Neural cell (in vitro differentiated cells): ENCODE measurements around the gene SAMD3. TPM values are rescaled to one million over a fixed set of nuclear protein-coding genes. Genes with fewer than 3 reads are reported as not detected.

Experiments
- H2AFZ ChIP-seq: fragments of 200-600, 300-800 bp; sonication (generic), shearing (Covaris generic); 2 replicates; pipeline ENCODE4 v1.6.0; 2014; ENCODE audit warnings: low read depth, mild to moderate bottlenecking, antibody characterized with exemption, low read length, moderate library complexity
- H3F3A ChIP-seq: fragments of 200-600 bp; shearing (Covaris generic); 2 replicates; pipeline ENCODE4 v1.6.1; 2016; ENCODE audit warnings: mild to moderate bottlenecking, moderate library complexity, mixed read lengths, antibody characterized with exemption, low read length; ENCODE audit not compliant: insufficient read depth, poor library complexity, severe bottlenecking
- H3K27ac ChIP-seq: fragments of 200-600, 300-800 bp; sonication (generic), shearing (Covaris generic); 2 replicates; pipeline ENCODE4 v1.5.1; 2014; ENCODE audit warnings: mild to moderate bottlenecking, low read length, moderate library complexity
- H3K27me3 ChIP-seq: fragments of 300-800, 200-600 bp; sonication (generic), shearing (Covaris generic); 2 replicates; pipeline ENCODE4 v1.6.0; 2014; ENCODE audit warnings: mild to moderate bottlenecking, low read depth, low read length, moderate library complexity; ENCODE audit not compliant: insufficient read depth
- H3K36me3 ChIP-seq: fragments of 300-800, 200-600 bp; sonication (generic), shearing (Covaris generic); 2 replicates; pipeline ENCODE4 v1.5.1; 2014; ENCODE audit warnings: mild to moderate bottlenecking, antibody characterized with exemption, low read length, moderate library complexity; ENCODE audit not compliant: insufficient read depth
- H3K4me2 ChIP-seq: fragments of 300-800, 200-600 bp; sonication (generic), shearing (Covaris generic); 2 replicates; pipeline ENCODE4 v1.6.0; 2014; ENCODE audit warnings: mild to moderate bottlenecking, low read length
- H3K4me3 ChIP-seq: fragments of 300-800, 200-600 bp; sonication (generic), shearing (Covaris generic); 2 replicates; pipeline ENCODE4 v1.5.1; 2014; ENCODE audit warnings: mild to moderate bottlenecking, low read length, moderate library complexity
- H3K79me2 ChIP-seq: fragments of 200-600 bp; shearing (Covaris generic); replicated peaks from 2 replicates; pipeline ENCODE4 v1.6.0; 2014; ENCODE audit warnings: mild to moderate bottlenecking, low read length, moderate library complexity; ENCODE audit not compliant: insufficient read depth
- H3K9ac ChIP-seq: fragments of 300-800, 200-600 bp; sonication (generic), shearing (Covaris generic); 2 replicates; pipeline ENCODE4 v1.6.1; 2016; ENCODE audit warnings: mild to moderate bottlenecking, low read length, mixed read lengths
- H3K9me2 ChIP-seq: fragments of 200-600 bp; shearing (Covaris generic); 2 replicates; pipeline ENCODE4 v1.6.1; 2016; ENCODE audit warnings: mild to moderate bottlenecking, low read length, mixed read lengths; ENCODE audit not compliant: insufficient read depth
- H3K9me3 ChIP-seq: fragments of 200-600, 300-800 bp; sonication (generic), shearing (Covaris generic); 2 replicates; pipeline ENCODE4 v1.6.1; 2016; ENCODE audit warnings: mild to moderate bottlenecking, mixed run types, low read length, moderate library complexity, mixed read lengths
- H4K20me1 ChIP-seq: fragments of 200-600 bp; shearing (Covaris generic); 2 replicates; pipeline ENCODE4 v1.6.1; 2016; ENCODE audit warnings: mild to moderate bottlenecking, mixed run types; ENCODE audit not compliant: insufficient read depth
- EP300 ChIP-seq: fragments of 450-650 bp; conservative IDR thresholded peaks from 2 replicates; pipeline ENCODE4 v1.6.1; 2014; ENCODE audit warnings: antibody characterized with exemption, mild to moderate bottlenecking, moderate library complexity; ENCODE audit not compliant: poor library complexity, severe bottlenecking
- EZH2 ChIP-seq: fragments of 200-600, 300-800 bp; shearing (Covaris generic), sonication (generic); IDR thresholded peaks from 2 replicates; pipeline ENCODE4 v1.6.1; 2014; ENCODE audit warnings: antibody characterized with exemption, low read length, borderline replicate concordance, mild to moderate bottlenecking; ENCODE audit not compliant: insufficient read depth, poor library complexity, severe bottlenecking
- MXI1 ChIP-seq: fragments of 450-650 bp; conservative IDR thresholded peaks from 2 replicates; pipeline ENCODE4 v1.6.1; 2014; ENCODE audit warnings: antibody characterized with exemption, mild to moderate bottlenecking; ENCODE audit not compliant: poor library complexity, severe bottlenecking
- POLR2AphosphoS5 ChIP-seq: IDR thresholded peaks from 2 replicates; pipeline ENCODE4 v1.6.1; 2012
- RAD21 ChIP-seq: fragments of 450-650 bp; conservative IDR thresholded peaks from 2 replicates; pipeline ENCODE4 v1.6.1; 2014; ENCODE audit warnings: antibody characterized with exemption, mild to moderate bottlenecking, moderate library complexity
- SMC3 ChIP-seq: fragments of 450-650 bp; conservative IDR thresholded peaks from 2 replicates; pipeline ENCODE4 v1.6.1; 2014; ENCODE audit warnings: antibody characterized with exemption, mild to moderate bottlenecking, moderate library complexity; ENCODE audit not compliant: poor library complexity
- TAF1 ChIP-seq: IDR thresholded peaks from 2 replicates; pipeline ENCODE4 v1.6.1; 2012; ENCODE audit warnings: low read depth
- polyA plus RNA-seq: library from polyadenylated mRNA; depleted of rRNA; stranded (reverse); fragments of >200 nt; gene quantifications from 2 replicates; pipeline ENCODE4 v1.2.3, GENCODE V29; 2014
- TF ChIP-seq, protein P1 (sequence below): fragments of 450-650 bp; IDR thresholded peaks from 2 replicates; pipeline ENCODE4 v1.5.1; 2014; ENCODE audit warnings: antibody characterized with exemption, mild to moderate bottlenecking, moderate library complexity; ENCODE audit not compliant: poor library complexity, severe bottlenecking
- TF ChIP-seq, protein P2 (sequence below): IDR thresholded peaks from 2 replicates; pipeline ENCODE4 v1.6.1; 2012; ENCODE audit warnings: borderline replicate concordance

The SAMD3 gene
- polyA plus RNA-seq, 1 donor from 2014 or later = 17.1 TPM

- TF ChIP-seq, protein P1, sequence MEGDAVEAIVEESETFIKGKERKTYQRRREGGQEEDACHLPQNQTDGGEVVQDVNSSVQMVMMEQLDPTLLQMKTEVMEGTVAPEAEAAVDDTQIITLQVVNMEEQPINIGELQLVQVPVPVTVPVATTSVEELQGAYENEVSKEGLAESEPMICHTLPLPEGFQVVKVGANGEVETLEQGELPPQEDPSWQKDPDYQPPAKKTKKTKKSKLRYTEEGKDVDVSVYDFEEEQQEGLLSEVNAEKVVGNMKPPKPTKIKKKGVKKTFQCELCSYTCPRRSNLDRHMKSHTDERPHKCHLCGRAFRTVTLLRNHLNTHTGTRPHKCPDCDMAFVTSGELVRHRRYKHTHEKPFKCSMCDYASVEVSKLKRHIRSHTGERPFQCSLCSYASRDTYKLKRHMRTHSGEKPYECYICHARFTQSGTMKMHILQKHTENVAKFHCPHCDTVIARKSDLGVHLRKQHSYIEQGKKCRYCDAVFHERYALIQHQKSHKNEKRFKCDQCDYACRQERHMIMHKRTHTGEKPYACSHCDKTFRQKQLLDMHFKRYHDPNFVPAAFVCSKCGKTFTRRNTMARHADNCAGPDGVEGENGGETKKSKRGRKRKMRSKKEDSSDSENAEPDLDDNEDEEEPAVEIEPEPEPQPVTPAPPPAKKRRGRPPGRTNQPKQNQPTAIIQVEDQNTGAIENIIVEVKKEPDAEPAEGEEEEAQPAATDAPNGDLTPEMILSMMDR = no peak
- TF ChIP-seq EZH2 (no peak), POLR2AphosphoS5 (no peak), RAD21 (no peak), MXI1 (no peak), TAF1 (no peak), EP300 (no peak), SMC3 (no peak)
- TF ChIP-seq, protein P2, sequence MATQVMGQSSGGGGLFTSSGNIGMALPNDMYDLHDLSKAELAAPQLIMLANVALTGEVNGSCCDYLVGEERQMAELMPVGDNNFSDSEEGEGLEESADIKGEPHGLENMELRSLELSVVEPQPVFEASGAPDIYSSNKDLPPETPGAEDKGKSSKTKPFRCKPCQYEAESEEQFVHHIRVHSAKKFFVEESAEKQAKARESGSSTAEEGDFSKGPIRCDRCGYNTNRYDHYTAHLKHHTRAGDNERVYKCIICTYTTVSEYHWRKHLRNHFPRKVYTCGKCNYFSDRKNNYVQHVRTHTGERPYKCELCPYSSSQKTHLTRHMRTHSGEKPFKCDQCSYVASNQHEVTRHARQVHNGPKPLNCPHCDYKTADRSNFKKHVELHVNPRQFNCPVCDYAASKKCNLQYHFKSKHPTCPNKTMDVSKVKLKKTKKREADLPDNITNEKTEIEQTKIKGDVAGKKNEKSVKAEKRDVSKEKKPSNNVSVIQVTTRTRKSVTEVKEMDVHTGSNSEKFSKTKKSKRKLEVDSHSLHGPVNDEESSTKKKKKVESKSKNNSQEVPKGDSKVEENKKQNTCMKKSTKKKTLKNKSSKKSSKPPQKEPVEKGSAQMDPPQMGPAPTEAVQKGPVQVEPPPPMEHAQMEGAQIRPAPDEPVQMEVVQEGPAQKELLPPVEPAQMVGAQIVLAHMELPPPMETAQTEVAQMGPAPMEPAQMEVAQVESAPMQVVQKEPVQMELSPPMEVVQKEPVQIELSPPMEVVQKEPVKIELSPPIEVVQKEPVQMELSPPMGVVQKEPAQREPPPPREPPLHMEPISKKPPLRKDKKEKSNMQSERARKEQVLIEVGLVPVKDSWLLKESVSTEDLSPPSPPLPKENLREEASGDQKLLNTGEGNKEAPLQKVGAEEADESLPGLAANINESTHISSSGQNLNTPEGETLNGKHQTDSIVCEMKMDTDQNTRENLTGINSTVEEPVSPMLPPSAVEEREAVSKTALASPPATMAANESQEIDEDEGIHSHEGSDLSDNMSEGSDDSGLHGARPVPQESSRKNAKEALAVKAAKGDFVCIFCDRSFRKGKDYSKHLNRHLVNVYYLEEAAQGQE = no peak
- Histone ChIP-seq H3K27ac (no peak overlapping the region), H3K9ac (no peak overlapping the region), H3K9me3 (no peaks in the 10 kb centered on the region), H3K9me2 (no peaks in the 10 kb centered on the region), H3K79me2 (no peaks in the 10 kb centered on the region), H2AFZ (no peak overlapping the region), H3K4me3 (no peak overlapping the region), H4K20me1 (no peaks in the 10 kb centered on the region), H3F3A (no peaks in the 10 kb centered on the region), H3K27me3 (no peaks in the 10 kb centered on the region), H3K36me3 (no peaks in the 10 kb centered on the region), H3K4me2 (no peak overlapping the region)
Measured at GRCh38 chr6:130138909-130139242, 83.9 kb downstream of the SAMD3 start.

DNA sequence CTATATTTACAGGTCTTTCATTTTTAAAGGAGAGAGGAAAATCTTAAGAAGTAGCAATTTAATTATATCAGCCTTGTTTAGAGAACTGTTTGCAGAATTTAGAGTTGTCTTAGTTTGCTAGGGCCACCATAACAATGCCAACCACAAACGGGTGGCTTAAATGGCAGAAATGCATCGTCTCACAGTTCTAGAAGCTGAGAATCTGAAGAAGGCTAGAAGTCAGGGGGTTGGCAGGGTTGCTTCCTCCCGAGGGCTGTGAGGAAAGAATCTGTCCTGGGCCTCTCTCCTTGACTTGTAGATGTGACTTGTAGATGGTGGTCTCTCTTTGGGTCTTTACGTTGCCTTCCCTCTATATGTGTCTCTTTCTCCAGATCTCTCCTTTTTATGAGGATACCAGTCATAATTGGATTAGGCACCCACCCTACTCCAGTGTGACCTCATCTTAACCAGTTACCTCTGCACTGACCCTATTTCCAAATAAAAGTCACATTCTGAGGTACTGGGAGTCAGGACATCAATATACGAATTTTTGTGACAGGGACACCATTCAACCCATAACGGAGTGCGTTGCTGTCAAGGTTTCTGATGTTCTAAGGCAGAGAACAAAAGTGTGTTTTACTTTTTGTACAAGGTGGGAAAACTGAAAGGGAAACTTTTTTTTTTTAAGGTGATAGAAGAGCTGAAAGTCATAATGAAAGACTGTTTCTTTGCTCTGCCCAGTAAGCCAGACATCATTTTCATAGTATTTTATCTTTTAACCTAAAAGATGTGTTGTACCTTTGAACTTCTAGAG is 84.4 kb downstream of the SAMD3 start:
- Histone ChIP-seq H3K4me2 (no peak overlapping the region), H3F3A (no peaks in the 10 kb centered on the region), H3K9me3 (no peaks in the 10 kb centered on the region), H3K27ac (no peak overlapping the region), H3K79me2 (no peaks in the 10 kb centered on the region), H3K36me3 (no peaks in the 10 kb centered on the region), H3K9ac (no peak overlapping the region), H3K9me2 (no peaks in the 10 kb centered on the region), H3K4me3 (no peak overlapping the region), H4K20me1 (no peaks in the 10 kb centered on the region), H2AFZ (no peak overlapping the region), H3K27me3 (no peaks in the 10 kb centered on the region)
- TF ChIP-seq, protein P1 = no peak
- TF ChIP-seq EP300 (no peak), TAF1 (no peak), EZH2 (no peak), MXI1 (no peak), SMC3 (no peak), POLR2AphosphoS5 (no peak), RAD21 (no peak)
- TF ChIP-seq, protein P2 = no peak
